Astrocyte (in vitro differentiated cells and primary cell): ENCODE data around the gene SPTBN2. TPM values are rescaled to one million over a fixed set of nuclear protein-coding genes. Genes with fewer than 3 reads are reported as not detected.

Source experiments
- DNase-seq: peaks from one replicate; pipeline ENCODE4 v3.0.0-alpha.2; 2010; ENCODE audit warnings: low read depth
- FAIRE-seq: peaks from 2 replicates; lab custom pipeline; 2011; peaks lifted over from hg19 to GRCh38; lab: Jason Lieb, UNC
- H2AFZ ChIP-seq: 2 replicates; pipeline ENCODE4 v1.6.0; 2012; ENCODE audit warnings: low read depth, low read length, inconsistent platforms
- H3K27ac ChIP-seq: 2 replicates; pipeline ENCODE4 v1.5.1; 2011; ENCODE audit warnings: low read depth, low read length, inconsistent platforms
- H3K27me3 ChIP-seq: 2 replicates; pipeline ENCODE4 v1.6.0; 2011; ENCODE audit warnings: low read length, inconsistent platforms; ENCODE audit not compliant: insufficient read depth
- H3K36me3 ChIP-seq: 2 replicates; pipeline ENCODE4 v1.5.1; 2011; ENCODE audit warnings: low read length, inconsistent platforms; ENCODE audit not compliant: insufficient read depth
- H3K4me1 ChIP-seq: 2 replicates; pipeline ENCODE4 v1.5.1; 2011; ENCODE audit warnings: low read length, inconsistent platforms; ENCODE audit not compliant: insufficient read depth
- H3K4me2 ChIP-seq: 2 replicates; pipeline ENCODE4 v1.6.0; 2012; ENCODE audit warnings: low read length, inconsistent platforms
- H3K4me3 ChIP-seq: 2 replicates; pipeline ENCODE4 v1.5.1; 2011; ENCODE audit warnings: low read depth, mild to moderate bottlenecking, low read length, inconsistent platforms; ENCODE audit not compliant: insufficient read depth
- H3K79me2 ChIP-seq: 2 replicates; pipeline ENCODE4 v1.6.0; 2012; ENCODE audit warnings: mild to moderate bottlenecking, low read length, inconsistent platforms; ENCODE audit not compliant: insufficient read depth
- H3K9ac ChIP-seq: 2 replicates; pipeline ENCODE4 v1.6.0; 2012; ENCODE audit warnings: mild to moderate bottlenecking, low read length, inconsistent platforms
- H3K9me3 ChIP-seq: 2 replicates; pipeline ENCODE4 v1.5.1; 2012; ENCODE audit warnings: low read depth, mild to moderate bottlenecking, low read length, inconsistent platforms; ENCODE audit not compliant: insufficient read depth
- H4K20me1 ChIP-seq: 2 replicates; pipeline ENCODE4 v1.6.0; 2012; ENCODE audit warnings: low read length, inconsistent platforms; ENCODE audit not compliant: insufficient read depth
- H3K27ac Mint-ChIP-seq: one replicate; pipeline ENCODE4 v1.8.0; 2021; ENCODE audit warnings: mild to moderate bottlenecking, mixed read lengths; ENCODE audit not compliant: unreplicated experiment
- H3K27me3 Mint-ChIP-seq: one replicate; pipeline ENCODE4 v1.8.0; 2021; ENCODE audit warnings: low read depth, mixed read lengths; ENCODE audit not compliant: unreplicated experiment
- H3K36me3 Mint-ChIP-seq: one replicate; pipeline ENCODE4 v1.8.0; 2021; ENCODE audit warnings: low read depth, mixed read lengths; ENCODE audit not compliant: unreplicated experiment
- H3K4me1 Mint-ChIP-seq: one replicate; pipeline ENCODE4 v1.8.0; 2021; ENCODE audit warnings: low read depth, mixed read lengths; ENCODE audit not compliant: unreplicated experiment
- H3K4me3 Mint-ChIP-seq: one replicate; pipeline ENCODE4 v1.8.0; 2021; ENCODE audit warnings: mild to moderate bottlenecking, moderate library complexity, mixed read lengths; ENCODE audit not compliant: unreplicated experiment
- H3K9me3 Mint-ChIP-seq: one replicate; pipeline ENCODE4 v1.8.0; 2021; ENCODE audit warnings: mild to moderate bottlenecking, mixed read lengths; ENCODE audit not compliant: unreplicated experiment
- CTCF ChIP-seq: IDR thresholded peaks from 2 replicates; pipeline ENCODE4 v1.5.1; 2011; ENCODE audit warnings: low read depth, mild to moderate bottlenecking, inconsistent platforms, low read length, moderate library complexity; ENCODE audit not compliant: insufficient read depth
- EZH2 ChIP-seq: IDR thresholded peaks from 2 replicates; pipeline ENCODE4 v1.6.1; 2012; ENCODE audit warnings: mild to moderate bottlenecking, low read length, inconsistent platforms; ENCODE audit not compliant: insufficient read depth
- total RNA-seq: library from RNA; stranded (reverse); gene quantifications from 2 replicates; pipeline ENCODE4 v1.2.1, GENCODE V29; 2021

SPTBN2 gene
- total RNA-seq, 1 donor from 2014 or later: 18.2 TPM

- no peak for FAIRE-seq
- no peak overlapping the region for H3K4me3 ChIP-seq
- H3K4me2 ChIP-seq: no peak overlapping the region
- no peaks in the 10 kb centered on the region for H4K20me1 ChIP-seq
- no peaks in the 10 kb centered on the region for H3K4me1 ChIP-seq
- no peaks in the 10 kb centered on the region for H3K36me3 ChIP-seq
- H3K79me2 ChIP-seq: no peaks in the 10 kb centered on the region
- Mint-ChIP-seq H3K9me3 (no peaks in the 10 kb centered on the region), H3K27ac (no peak overlapping the region), H3K36me3 (peaks cover 18% of the 10 kb centered on the region), H3K4me1 (no peaks in the 10 kb centered on the region), H3K27me3 (no peaks in the 10 kb centered on the region), H3K4me3 (no peak overlapping the region)
- no peaks in the 10 kb centered on the region for H3K9me3 ChIP-seq
- no peak overlapping the region for H2AFZ ChIP-seq
- TF ChIP-seq CTCF: no peak
- no peak for TF ChIP-seq EZH2
- no peak overlapping the region for H3K9ac ChIP-seq
- no peaks in the 10 kb centered on the region for H3K27me3 ChIP-seq
- H3K27ac ChIP-seq: no peak overlapping the region
- no peak for DNase-seq
Measured at GRCh38 chr11:66693356-66694055, 35.5 kb downstream of the SPTBN2 start.

GRCh38 chr11:66692871-66693331 lies 36.1 kb downstream of the SPTBN2 start:
- Mint-ChIP-seq H3K9me3 (no peaks in the 10 kb centered on the region), H3K4me3 (no peak overlapping the region), H3K36me3 (peaks cover 15% of the 10 kb centered on the region), H3K4me1 (no peaks in the 10 kb centered on the region), H3K27me3 (no peaks in the 10 kb centered on the region), H3K27ac (no peak overlapping the region)
- FAIRE-seq (no peak), DNase-seq (no peak)
- no peaks in the 10 kb centered on the region for H3K79me2 ChIP-seq
- no peak overlapping the region for H3K27ac ChIP-seq
- H2AFZ ChIP-seq: no peak overlapping the region
- H3K9me3 ChIP-seq: no peaks in the 10 kb centered on the region
- H3K4me3 ChIP-seq: no peak overlapping the region
- no peak overlapping the region for H3K9ac ChIP-seq
- no peaks in the 10 kb centered on the region for H3K27me3 ChIP-seq
- H4K20me1 ChIP-seq: no peaks in the 10 kb centered on the region
- H3K4me2 ChIP-seq: no peak overlapping the region
- no peaks in the 10 kb centered on the region for H3K36me3 ChIP-seq
- no peaks in the 10 kb centered on the region for H3K4me1 ChIP-seq
- TF ChIP-seq EZH2 (no peak), CTCF (no peak)

GRCh38 chr11:66692446-66692845 lies 36.6 kb downstream of the SPTBN2 start:
- no peak for DNase-seq
- Histone ChIP-seq H4K20me1 (no peaks in the 10 kb centered on the region), H3K4me3 (no peak overlapping the region), H3K27me3 (no peaks in the 10 kb centered on the region), H3K4me2 (no peak overlapping the region), H3K9ac (no peak overlapping the region), H3K4me1 (no peaks in the 10 kb centered on the region), H2AFZ (no peak overlapping the region), H3K36me3 (no peaks in the 10 kb centered on the region), H3K79me2 (no peaks in the 10 kb centered on the region), H3K9me3 (no peaks in the 10 kb centered on the region), H3K27ac (no peak overlapping the region)
- H3K27ac Mint-ChIP-seq: no peak overlapping the region
- FAIRE-seq: no peak
- no peak overlapping the region for H3K4me3 Mint-ChIP-seq
- H3K9me3 Mint-ChIP-seq: no peaks in the 10 kb centered on the region
- no peak for TF ChIP-seq CTCF
- no peak for TF ChIP-seq EZH2
- H3K27me3 Mint-ChIP-seq: no peaks in the 10 kb centered on the region
- H3K36me3 Mint-ChIP-seq: peaks cover 10% of the 10 kb centered on the region
- no peaks in the 10 kb centered on the region for H3K4me1 Mint-ChIP-seq
